ENCODE data around the gene REXO1. TPM values are rescaled to one million over a fixed set of nuclear protein-coding genes. Genes with fewer than 3 reads are reported as not detected.
"Not testable (repeated sequence)": the region's sequence is repeated elsewhere in the genome, so short reads cannot be mapped to it uniquely, and the experiment has no call there.

Gene REXO1
- total RNA-seq, 1 donor from 2014 or later = 8.7 TPM

- DNase-seq = not testable (repeated sequence)
Measured at GRCh38 chr19:1876496-1877279, 28.4 kb upstream of the REXO1 start.

GRCh38 chr19:1875646-1876495 is 27.6 kb upstream of the REXO1 start:
- DNase-seq = peak; percentile 94

- DNase-seq = not testable (repeated sequence)
Measured at GRCh38 chr19:1875265-1875645, 27.0 kb upstream of the REXO1 start.

- DNase-seq = peak; percentile 35
Measured at GRCh38 chr19:1874554-1875185, 26.4 kb upstream of the REXO1 start.

- peak; percentile 48 for DNase-seq
Measured at GRCh38 chr19:1873524-1874473, 25.5 kb upstream of the REXO1 start.

- DNase-seq = no peak
Measured at GRCh38 chr19:1872807-1873523, 24.7 kb upstream of the REXO1 start.

- no peak for DNase-seq
Measured at GRCh38 chr19:1871630-1872029, 23.3 kb upstream of the REXO1 start.

GRCh38 chr19:1871140-1871597 is 22.9 kb upstream of the REXO1 start:
- no peak for DNase-seq

GRCh38 chr19:1868971-1869370 is 20.7 kb upstream of the REXO1 start:
- DNase-seq = no peak

GRCh38 chr19:1867349-1867724 is 19.1 kb upstream of the REXO1 start:
- no peak for DNase-seq

- DNase-seq = no peak
Measured at GRCh38 chr19:1866693-1867348, 18.5 kb upstream of the REXO1 start.

GRCh38 chr19:1865172-1866010 is 17.1 kb upstream of the REXO1 start:
- no peak for DNase-seq

- DNase-seq = peak; percentile 80
Measured at GRCh38 chr19:1864480-1865171, 16.3 kb upstream of the REXO1 start.

- peak; percentile 94 for DNase-seq
Measured at GRCh38 chr19:1863638-1864479, 15.6 kb upstream of the REXO1 start.

- DNase-seq = no peak
Measured at GRCh38 chr19:1863328-1863637, 15.0 kb upstream of the REXO1 start, which contains the start of gene KLF16. KLF16 (minus strand) TSS chr19:1863579; CDS start chr19:1863497, 82 bp downstream.

- no peak for DNase-seq
Measured at GRCh38 chr19:1862424-1863327, 14.4 kb upstream of the REXO1 start.

GRCh38 chr19:1862068-1862423 is 13.8 kb upstream of the REXO1 start:
- DNase-seq = no peak
